Activated T-helper 2 cell treated with anti-CD3 and anti-CD28 coated beads, Interferon-gamma antibody, Interleukin-2, Interleukin-4, amounts not matched to agents 10 μg/mL and 5 μg/mL and 100 μg/mL, durations not matched to agents 14 hours and 24 hours and 36 hours (primary cell): ENCODE results near the gene TINCR. TPM values are rescaled to one million over a fixed set of nuclear protein-coding genes. Genes with fewer than 3 reads are reported as not detected.

Source experiments
- DNase-seq: peaks from one replicate; pipeline ENCODE4 v3.0.0; 2021; ENCODE audit warnings: low spot score
- H3K27ac Mint-ChIP-seq: one replicate; pipeline ENCODE4 v1.8.0; 2021; ENCODE audit warnings: mixed read lengths
- H3K27me3 Mint-ChIP-seq: one replicate; pipeline ENCODE4 v1.8.0; 2021; ENCODE audit warnings: low read depth, mixed read lengths
- H3K36me3 Mint-ChIP-seq: one replicate; pipeline ENCODE4 v1.8.0; 2021; ENCODE audit warnings: low read depth, mixed read lengths
- H3K4me1 Mint-ChIP-seq: one replicate; pipeline ENCODE4 v1.8.0; 2021; ENCODE audit warnings: low read depth, mixed read lengths
- H3K4me3 Mint-ChIP-seq: one replicate; pipeline ENCODE4 v1.8.0; 2021; ENCODE audit warnings: low read depth, mild to moderate bottlenecking, moderate library complexity, mixed read lengths
- H3K9me3 Mint-ChIP-seq: one replicate; pipeline ENCODE4 v1.8.0; 2021; ENCODE audit warnings: mixed read lengths
- intact Hi-C: fragments of 100-400 bp; cut with micrococcal nuclease; formaldehyde crosslinking; loops from one replicate; pipeline ENCODE4 v1.15.1; 2023
- total RNA-seq: library from RNA; stranded (reverse); gene quantifications from 2 replicates; pipeline ENCODE4 v1.2.3, GENCODE V29; 2022

TINCR gene
- total RNA-seq, 1 donor from 2014 or later: 0.52 TPM

- H3K27ac Mint-ChIP-seq: no peak overlapping the region
- no peaks in the 10 kb centered on the region for H3K36me3 Mint-ChIP-seq
- intact Hi-C loops: no loop called here
- H3K4me1 Mint-ChIP-seq: no peaks in the 10 kb centered on the region
- H3K4me3 Mint-ChIP-seq: no peak overlapping the region
- peaks cover 28% of the 10 kb centered on the region for H3K9me3 Mint-ChIP-seq
- DNase-seq: no peak
- H3K27me3 Mint-ChIP-seq: no peaks in the 10 kb centered on the region
Observed at GRCh38 chr19:5512715-5513114, 55.0 kb downstream of the TINCR start.

Other genes with a start within 250 kb of the TINCR start
- gene PTPRS, start 227.1 kb downstream of the TINCR start, total RNA-seq: 0.21 and 0.32 TPM in 2 replicates
- not detected in 2 replicates for gene ZNRF4, start 112.5 kb downstream of the TINCR start, total RNA-seq
- gene SAFB2, start 54.8 kb upstream of the TINCR start, total RNA-seq: 96.1 and 96.7 TPM in 2 replicates
- gene SAFB, start 55.1 kb upstream of the TINCR start, total RNA-seq: 132 and 143 TPM in 2 replicates
- 54.3 and 60.9 TPM in 2 replicates for gene MICOS13, start 112.6 kb upstream of the TINCR start, total RNA-seq
- gene HSD11B1L, start 113.1 kb upstream of the TINCR start, total RNA-seq: 2.0 and 2.5 TPM in 2 replicates
- gene RPL36, start 122.3 kb upstream of the TINCR start, total RNA-seq: 996 and 1,031 TPM in 2 replicates
- gene LONP1, start 152.2 kb upstream of the TINCR start, total RNA-seq: 192 and 196 TPM in 2 replicates
- not detected in 2 replicates for gene CATSPERD, start 152.7 kb upstream of the TINCR start, total RNA-seq
- gene PRR22, start 216.8 kb upstream of the TINCR start, total RNA-seq: 5.7 and 6.1 TPM in 2 replicates
- 74.0 and 84.3 TPM in 2 replicates for gene DUS3L, start 223.2 kb upstream of the TINCR start, total RNA-seq
- 0.85 and 0.87 TPM in 2 replicates for gene NRTN, start 237.1 kb upstream of the TINCR start, total RNA-seq